HT-29 (cell line): Measurements from ENCODE around the gene ZNF302. TPM values are rescaled to one million over a fixed set of nuclear protein-coding genes. Genes with fewer than 3 reads are reported as not detected.
"Not testable (repeated sequence)": the region's sequence is repeated elsewhere in the genome, so short reads cannot be mapped to it uniquely, and the experiment has no call there.

Source experiments
- DNase-seq: peaks from one replicate; pipeline ENCODE4 v3.0.0-alpha.2; 2015; ENCODE audit warnings: low spot score
- total RNA-seq: library from RNA; depleted of rRNA; stranded (reverse); fragments of >200 nt; shearing (Covaris generic); gene quantifications from 2 replicates; pipeline ENCODE4 v1.2.3, GENCODE V29; 2014; rRNA removed

Gene ZNF302
- 3.9 and 6.4 TPM in 2 replicates for total RNA-seq

GRCh38 chr19:34677386-34678084 is at the start of gene ZNF302:
Gene ZNF302, plus strand, starts transcription at chr19:34677678. Its CDS starts 1,127 bp downstream, at chr19:34678805.
- DNase-seq = peak; percentile 93

GRCh38 chr19:34633802-34634201 is 43.7 kb upstream of the ZNF302 start:
- DNase-seq = no peak

DNA sequence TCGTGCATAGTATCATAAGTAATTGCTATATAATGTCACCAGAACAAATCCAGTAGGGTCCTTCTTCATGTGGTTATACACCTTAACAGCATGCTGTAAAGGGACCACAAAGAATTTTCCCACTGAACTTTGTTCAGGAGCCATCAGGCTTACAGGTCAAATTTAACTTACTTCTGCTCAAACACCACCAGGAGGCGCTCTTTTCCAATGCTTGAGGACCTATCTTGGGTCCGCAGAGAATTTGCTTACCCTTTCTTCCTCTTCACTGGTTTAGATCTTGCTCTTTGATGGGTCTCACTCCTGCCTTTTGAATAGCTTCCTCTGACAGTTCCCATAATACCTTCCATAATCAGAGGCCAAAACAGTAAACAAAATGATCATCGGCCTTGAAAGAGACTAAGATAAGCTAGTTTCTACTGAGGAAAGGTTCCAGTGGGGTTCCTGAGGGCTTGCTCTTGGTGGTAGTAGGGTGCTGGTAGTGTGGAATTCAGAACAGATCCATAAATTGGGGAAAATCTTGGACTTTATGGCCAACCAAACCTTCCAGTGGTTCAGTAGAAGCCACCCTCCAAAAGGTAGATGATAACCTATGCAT is 37.9 kb upstream of the ZNF302 start:
- peak; percentile 92 for DNase-seq

DNA sequence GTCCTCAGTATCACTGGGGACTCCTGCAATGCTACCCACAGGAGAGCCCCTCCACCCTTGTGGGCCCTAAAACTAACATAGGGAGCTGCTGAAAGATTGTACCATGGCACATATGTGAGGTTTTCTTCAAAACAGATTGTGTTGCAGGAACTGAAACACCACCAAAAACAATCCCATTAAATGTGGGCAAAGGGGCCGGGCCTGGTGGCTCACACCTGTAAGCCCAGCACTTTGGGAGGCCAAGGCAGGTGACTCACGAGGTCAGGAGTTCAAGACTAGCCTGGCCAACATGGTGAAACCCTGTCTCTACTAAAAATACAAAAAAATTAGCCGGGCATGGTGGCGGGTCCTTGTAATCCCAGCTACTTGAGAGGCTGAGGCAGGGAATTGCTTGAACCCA is 35.2 kb upstream of the ZNF302 start:
- DNase-seq = no peak

DNA sequence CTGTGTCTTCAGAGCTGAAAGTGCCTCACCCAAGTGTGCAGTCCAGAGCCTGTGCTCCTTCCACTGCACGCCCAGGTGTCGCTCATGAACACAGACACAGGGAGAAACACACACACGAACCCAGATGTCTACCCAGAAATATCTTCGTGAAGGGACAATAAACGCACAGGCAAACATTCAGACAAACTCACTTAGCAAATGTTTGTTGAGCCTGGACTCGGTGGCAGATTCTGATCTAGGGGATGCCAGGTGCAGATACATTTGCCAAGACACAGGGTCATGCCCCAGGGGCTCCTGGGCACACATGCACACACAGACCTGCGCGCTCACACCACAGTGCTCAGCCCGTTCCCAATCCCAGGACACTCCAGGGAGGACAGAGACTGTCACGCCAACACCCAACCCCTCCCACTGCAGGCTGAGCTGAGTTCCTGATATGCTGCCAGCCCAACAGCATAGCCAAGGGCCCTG is 32.5 kb upstream of the ZNF302 start:
- DNase-seq = no peak

GRCh38 chr19:34645551-34645950 is 31.9 kb upstream of the ZNF302 start:
- DNase-seq = no peak

DNA sequence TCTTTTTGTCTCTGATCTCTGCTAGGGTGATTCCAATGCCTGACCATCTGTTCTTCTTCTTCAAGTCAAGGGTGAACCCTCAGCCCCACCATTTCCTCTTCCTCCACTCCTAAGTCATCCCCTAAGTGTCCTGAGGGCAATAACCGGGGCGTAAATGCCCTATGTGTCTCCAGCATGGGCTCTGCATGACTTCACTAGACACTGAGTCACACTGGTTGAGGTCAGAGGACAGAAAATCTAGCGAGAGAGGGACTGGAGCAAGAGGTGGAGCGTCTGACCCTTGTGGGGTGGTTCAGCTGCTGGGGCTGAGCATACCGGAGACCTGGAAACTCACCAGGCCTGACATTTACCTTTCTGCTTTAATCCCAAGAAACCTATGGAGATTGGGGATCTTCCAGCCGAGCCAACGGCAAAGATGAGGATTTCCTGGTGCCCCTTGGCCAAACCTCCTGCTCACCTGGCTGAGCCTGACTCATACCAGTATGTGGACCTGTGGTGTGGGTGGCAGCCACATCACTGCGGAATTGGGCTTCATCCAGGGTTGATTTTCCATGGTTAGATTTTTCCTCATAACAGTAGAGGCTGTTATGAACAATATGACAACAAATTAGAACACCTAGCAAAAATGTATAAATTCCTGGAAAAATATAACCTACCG is 27.5 kb upstream of the ZNF302 start:
- DNase-seq = no peak

GRCh38 chr19:34651747-34652146 is 25.7 kb upstream of the ZNF302 start:
- DNase-seq = no peak

DNA sequence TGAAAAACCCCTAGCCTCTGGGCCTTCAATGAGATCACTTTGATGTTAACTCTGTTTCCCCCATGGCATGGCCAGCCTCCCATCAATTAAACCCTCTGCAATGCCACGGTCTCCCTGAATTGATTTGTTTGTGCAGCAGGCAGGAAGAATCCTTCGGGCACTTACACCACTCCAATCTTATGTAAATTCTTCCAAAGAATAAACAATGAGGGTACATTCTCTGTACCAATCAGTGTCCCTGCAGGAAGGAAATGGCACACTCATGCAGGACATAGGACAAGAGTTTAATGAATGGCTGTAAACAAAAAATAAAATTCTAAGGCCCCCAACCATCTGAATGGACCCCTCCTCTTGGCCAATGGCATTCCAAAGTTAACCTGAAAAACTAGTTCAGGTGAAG is 22.7 kb upstream of the ZNF302 start:
- no peak for DNase-seq

DNA sequence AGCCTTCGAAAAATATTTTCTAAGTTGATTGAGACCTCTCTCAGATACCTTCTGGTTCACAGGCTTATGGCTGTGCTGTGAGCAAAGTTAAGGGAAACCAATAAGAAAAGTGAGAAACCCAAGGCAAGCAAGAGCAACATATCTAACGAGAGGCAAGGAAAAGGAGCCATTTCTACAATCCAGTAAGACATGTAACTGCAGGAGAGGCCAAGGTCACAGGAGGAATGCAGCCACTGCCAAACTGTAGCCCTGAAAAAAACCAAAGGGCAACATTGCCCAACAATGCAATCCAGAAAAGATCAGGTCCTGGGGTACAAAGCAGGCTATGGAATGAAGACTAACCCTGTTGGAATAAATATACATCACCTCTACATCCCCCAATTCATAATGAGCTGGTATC is 21.8 kb upstream of the ZNF302 start:
- DNase-seq = no peak

DNA sequence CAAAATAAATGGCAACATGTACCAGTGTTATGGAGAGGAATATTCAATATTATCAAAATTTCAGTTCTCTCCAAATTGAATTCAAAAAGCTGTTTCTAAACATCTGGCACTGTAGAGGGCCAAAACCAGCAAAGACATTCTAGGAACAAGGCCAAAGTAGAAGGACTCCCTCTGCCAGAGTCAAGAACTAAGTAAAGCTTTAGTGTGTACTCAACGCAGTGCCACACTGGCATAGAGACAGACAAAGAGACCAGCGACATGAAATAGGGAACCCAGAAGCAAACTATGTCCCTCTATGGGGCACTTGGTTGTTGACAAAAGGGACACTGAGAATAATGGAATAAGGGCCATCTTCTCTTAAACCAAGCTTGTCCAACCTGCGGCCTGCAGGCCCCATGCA is 16.1 kb upstream of the ZNF302 start:
- no peak for DNase-seq

GRCh38 chr19:34662919-34663318 is 14.6 kb upstream of the ZNF302 start:
- DNase-seq = peak; percentile 84

DNA sequence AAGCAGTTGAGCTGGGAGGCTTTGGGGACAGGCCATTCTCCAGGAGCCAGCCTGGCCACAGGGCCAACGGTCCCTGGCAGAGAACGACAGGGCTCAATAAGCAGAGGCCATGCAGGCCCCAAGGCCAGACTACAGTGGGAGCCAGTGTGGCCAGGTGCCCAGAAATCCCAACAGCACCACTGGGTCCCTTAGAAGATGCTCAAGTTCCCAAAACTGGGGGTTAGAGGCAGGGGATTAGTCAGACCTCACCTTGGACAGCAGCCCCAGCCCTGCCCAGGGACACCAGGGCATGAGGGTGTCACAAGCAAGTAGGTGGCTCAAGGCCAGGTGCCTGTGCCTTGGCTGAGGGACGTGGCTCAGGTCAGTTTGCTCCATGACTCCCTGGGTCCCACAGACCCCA is 13.3 kb upstream of the ZNF302 start:
- no peak for DNase-seq

DNA sequence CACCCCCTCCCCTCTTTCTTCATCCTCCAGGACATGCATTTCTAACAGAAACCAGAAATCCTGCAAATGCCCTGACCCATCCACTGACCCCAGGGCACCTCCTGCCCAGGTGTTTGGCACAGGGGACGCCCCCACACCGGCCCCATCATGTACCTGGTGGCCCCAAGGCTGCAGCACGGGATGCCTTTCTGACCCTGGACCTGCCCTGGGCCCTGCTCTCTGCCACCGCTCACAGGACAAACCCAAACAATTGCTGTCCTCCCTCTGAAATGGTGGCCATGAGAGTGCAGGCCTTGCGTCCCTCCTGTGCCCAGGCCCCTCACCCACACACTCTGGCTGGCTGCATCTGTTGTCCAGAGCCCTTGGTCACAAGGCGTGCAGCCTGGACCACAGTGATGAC is 12.6 kb upstream of the ZNF302 start:
- no peak for DNase-seq

DNA sequence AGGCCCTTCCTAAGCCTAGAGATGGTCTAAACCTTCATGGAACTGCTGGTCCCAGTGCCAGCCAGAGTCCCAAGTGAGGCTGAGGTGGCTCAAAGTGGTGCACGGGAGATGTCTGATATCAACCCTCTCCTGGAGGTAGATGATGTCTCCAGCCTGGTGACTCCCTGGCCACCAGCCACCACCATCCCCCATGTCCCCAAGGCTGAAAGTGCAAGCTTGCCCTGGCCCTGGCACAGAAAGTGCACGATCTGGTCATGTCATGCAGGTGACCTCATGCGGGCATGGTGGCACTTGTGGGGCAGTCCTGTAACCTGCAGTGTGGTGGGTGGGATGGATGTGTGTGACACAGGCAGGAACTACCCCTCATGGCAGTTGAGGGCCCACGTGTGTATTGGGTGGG is 12.2 kb upstream of the ZNF302 start:
- DNase-seq = not testable (repeated sequence)

GRCh38 chr19:34666200-34666957 is 11.1 kb upstream of the ZNF302 start:
- no peak for DNase-seq

DNA sequence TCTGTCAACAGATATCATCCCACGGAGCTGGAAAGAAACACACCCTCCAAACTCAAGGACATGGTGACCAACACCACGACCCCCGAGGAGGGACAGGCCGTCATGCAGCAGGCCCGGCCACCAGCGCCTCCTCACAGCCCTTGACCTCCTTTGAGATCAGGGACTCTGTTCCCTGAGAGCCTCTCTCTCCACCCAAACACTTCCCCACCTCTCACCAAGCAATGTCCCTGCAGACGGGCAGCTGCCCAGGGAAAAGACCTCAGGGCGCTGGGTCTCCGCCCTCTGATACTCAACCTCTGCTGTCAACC is 10.6 kb upstream of the ZNF302 start:
- no peak for DNase-seq

DNA sequence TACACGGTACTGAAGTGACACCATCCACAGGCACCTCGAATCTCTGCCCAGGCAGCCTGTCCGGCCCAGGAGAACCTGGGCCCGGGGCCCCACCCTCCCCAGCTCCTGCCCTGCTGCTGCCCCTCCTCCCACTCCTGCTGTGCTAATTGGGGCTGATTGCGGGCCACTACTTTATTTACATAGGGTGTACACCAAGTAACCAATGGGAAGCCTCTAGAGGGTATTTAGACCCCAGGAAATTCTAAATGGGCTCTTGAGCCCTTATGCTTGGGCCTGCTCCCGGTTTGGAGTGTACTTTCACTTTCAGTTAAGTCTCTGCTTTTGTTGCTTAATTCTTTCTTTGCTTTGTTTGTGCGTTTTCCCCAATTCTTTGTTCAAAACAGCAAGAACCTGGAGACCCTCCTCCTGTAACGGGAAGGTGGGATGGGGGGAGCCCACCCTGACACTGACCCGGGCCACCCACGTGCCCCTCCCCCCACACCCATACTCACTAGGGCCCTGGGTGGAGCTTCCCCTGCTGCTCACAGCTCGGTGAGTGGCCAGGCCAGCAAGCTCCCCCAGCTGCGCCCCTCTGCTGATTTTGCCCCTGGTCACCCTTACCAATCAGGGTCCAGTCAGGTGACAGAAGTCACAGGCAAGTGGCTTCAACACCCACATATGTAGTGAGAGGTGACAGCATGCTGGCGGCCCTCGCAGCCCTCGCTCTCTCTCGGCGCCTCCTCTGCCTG is 10.0 kb upstream of the ZNF302 start:
- DNase-seq = no peak

DNA sequence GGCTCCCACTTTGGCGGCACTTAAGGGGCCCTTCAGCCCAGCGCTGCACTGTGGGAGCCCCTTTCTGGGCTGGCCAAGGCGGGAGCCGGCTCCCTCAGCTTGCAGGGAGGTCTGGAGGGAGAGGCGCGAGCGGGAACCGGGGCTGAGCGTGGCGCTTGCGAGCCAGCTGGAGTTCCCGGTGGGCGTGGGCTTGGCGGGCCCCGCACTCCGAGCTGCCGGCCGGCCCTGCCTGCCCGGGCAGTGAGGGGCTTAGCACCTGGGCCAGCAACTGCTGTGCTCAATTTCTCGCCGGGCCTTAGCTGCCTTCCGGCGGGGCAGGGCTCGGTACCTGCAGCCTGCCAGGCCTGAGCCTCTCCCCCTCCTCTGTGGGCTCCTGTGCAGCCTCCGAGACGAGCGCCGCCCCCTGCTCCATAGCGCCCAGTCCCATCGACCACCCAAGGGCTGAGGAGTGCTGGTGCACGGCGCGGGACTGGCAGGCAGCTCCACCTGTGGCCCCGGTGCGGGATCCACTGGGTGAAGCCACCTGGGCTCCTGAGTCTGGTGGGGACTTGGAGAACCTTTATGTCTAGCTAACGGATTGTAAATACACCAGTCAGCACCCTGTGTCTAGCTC is 9.3 kb upstream of the ZNF302 start:
- DNase-seq = not testable (repeated sequence)

GRCh38 chr19:34668690-34669089 is 8.8 kb upstream of the ZNF302 start:
- not testable (repeated sequence) for DNase-seq

- DNase-seq = no peak
These were observed 8.2 kb upstream of the ZNF302 start for GRCh38 chr19:34669305-34669704.
